ENCODE data around the gene ARHGEF35.

GRCh38 chr7:144142187-144142586 lies 53.4 kb downstream of the ARHGEF35 start:
- TF ChIP-seq ZNF8 (CRISPR knock-in tag; IDR thresholded peaks at IDR 0.05) (no peak), OSR1 (CRISPR knock-in tag; IDR thresholded peaks at IDR 0.05) (no peak), SNAI2 (CRISPR knock-in tag; IDR thresholded peaks at IDR 0.05) (no peak), TSHZ2 (CRISPR knock-in tag; IDR thresholded peaks at IDR 0.05) (no peak), ZFP3 (CRISPR knock-in tag; IDR thresholded peaks at IDR 0.05) (no peak), PATZ1 (CRISPR knock-in tag; IDR thresholded peaks at IDR 0.05; ENCODE audit: borderline replicate concordance) (no peak), CREB5 (CRISPR knock-in tag; IDR thresholded peaks at IDR 0.05; ENCODE audit: low read depth) (no peak), TCF4 (CRISPR knock-in tag; IDR thresholded peaks at IDR 0.05; ENCODE audit: borderline replicate concordance) (no peak), ISL1 (CRISPR knock-in tag; IDR thresholded peaks at IDR 0.05) (no peak), PPARA (CRISPR knock-in tag; IDR thresholded peaks at IDR 0.05; ENCODE audit: borderline replicate concordance) (no peak), GLIS3 (CRISPR knock-in tag; IDR thresholded peaks at IDR 0.05) (no peak)

Data from SK-N-SH treated with all-trans-retinoic acid at 6 μM for 48 hours (cell line).